Measurements from ENCODE around the gene C14orf132.

C14orf132 gene

GRCh38 chr14:96139169-96139568, 100.0 kb downstream of the C14orf132 start:
- TF ChIP-seq, protein P1, sequence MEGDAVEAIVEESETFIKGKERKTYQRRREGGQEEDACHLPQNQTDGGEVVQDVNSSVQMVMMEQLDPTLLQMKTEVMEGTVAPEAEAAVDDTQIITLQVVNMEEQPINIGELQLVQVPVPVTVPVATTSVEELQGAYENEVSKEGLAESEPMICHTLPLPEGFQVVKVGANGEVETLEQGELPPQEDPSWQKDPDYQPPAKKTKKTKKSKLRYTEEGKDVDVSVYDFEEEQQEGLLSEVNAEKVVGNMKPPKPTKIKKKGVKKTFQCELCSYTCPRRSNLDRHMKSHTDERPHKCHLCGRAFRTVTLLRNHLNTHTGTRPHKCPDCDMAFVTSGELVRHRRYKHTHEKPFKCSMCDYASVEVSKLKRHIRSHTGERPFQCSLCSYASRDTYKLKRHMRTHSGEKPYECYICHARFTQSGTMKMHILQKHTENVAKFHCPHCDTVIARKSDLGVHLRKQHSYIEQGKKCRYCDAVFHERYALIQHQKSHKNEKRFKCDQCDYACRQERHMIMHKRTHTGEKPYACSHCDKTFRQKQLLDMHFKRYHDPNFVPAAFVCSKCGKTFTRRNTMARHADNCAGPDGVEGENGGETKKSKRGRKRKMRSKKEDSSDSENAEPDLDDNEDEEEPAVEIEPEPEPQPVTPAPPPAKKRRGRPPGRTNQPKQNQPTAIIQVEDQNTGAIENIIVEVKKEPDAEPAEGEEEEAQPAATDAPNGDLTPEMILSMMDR (conservative IDR thresholded peaks at IDR 0.05; ENCODE audit: control insufficient read depth, insufficient read depth, low read depth, low read length), result no peak
- H3K4me3 ChIP-seq (ENCODE audit: control insufficient read depth, low read depth, low read length), result no peak overlapping the region
- DNase-seq (ENCODE audit: low read depth), result no peak

GRCh38 chr14:96139879-96140278, 100.7 kb downstream of the C14orf132 start:
- TF ChIP-seq, protein P1 (conservative IDR thresholded peaks at IDR 0.05; ENCODE audit: control insufficient read depth, insufficient read depth, low read depth, low read length), result no peak
- DNase-seq (ENCODE audit: low read depth), result peak; percentile 77
- no peak overlapping the region for H3K4me3 ChIP-seq (ENCODE audit: control insufficient read depth, low read depth, low read length)

- no peak overlapping the region for H3K4me3 ChIP-seq (ENCODE audit: control insufficient read depth, low read depth, low read length)
- TF ChIP-seq, protein P1 (conservative IDR thresholded peaks at IDR 0.05; ENCODE audit: control insufficient read depth, insufficient read depth, low read depth, low read length), result no peak
- DNase-seq (ENCODE audit: low read depth), result no peak
These were observed 101.8 kb downstream of the C14orf132 start for GRCh38 chr14:96140952-96141351.

Measured in fibroblast of mammary gland (primary cell).